GM18520 (cell line): ENCODE data around the gene CARD9.
"Not testable (repeated sequence)": the region's sequence is repeated elsewhere in the genome, so short reads cannot be mapped to it uniquely, and the experiment has no call there.

Experiments
- ATAC-seq: cut with Tn5 transposase; IDR thresholded peaks from one replicate; pipeline ENCODE4 v1.9.1; 2021; ENCODE audit not compliant: unreplicated experiment

The CARD9 gene

GRCh38 chr9:136364942-136365774 is 8.3 kb downstream of the CARD9 start:
- ATAC-seq = no peak

GRCh38 chr9:136363949-136364748 is 9.3 kb downstream of the CARD9 start:
- no peak for ATAC-seq

GRCh38 chr9:136363106-136363948 is 10.1 kb downstream of the CARD9 start, which contains the start of gene DNLZ:
DNLZ (minus strand) TSS chr9:136363744; CDS start chr9:136363714, 30 bp downstream.
- peak; percentile 57 for ATAC-seq

GRCh38 chr9:136362450-136362784 is 11.1 kb downstream of the CARD9 start:
- ATAC-seq = no peak

- no peak for ATAC-seq
These were observed 11.6 kb downstream of the CARD9 start for GRCh38 chr9:136361754-136362449.

GRCh38 chr9:136361047-136361753 is 12.3 kb downstream of the CARD9 start:
- no peak for ATAC-seq

- ATAC-seq = no peak
These were observed 13.4 kb downstream of the CARD9 start for GRCh38 chr9:136359774-136360718.

GRCh38 chr9:136358888-136359287 is 14.6 kb downstream of the CARD9 start:
- ATAC-seq = no peak

GRCh38 chr9:136358016-136358415 is 15.5 kb downstream of the CARD9 start:
- no peak for ATAC-seq

- ATAC-seq = no peak
These were observed 16.2 kb downstream of the CARD9 start for GRCh38 chr9:136357202-136357725.

GRCh38 chr9:136355616-136356557 is 17.6 kb downstream of the CARD9 start:
- ATAC-seq = no peak

GRCh38 chr9:136354592-136355085 is 18.8 kb downstream of the CARD9 start:
- ATAC-seq = no peak

GRCh38 chr9:136353757-136354488 is 19.5 kb downstream of the CARD9 start:
- no peak for ATAC-seq

GRCh38 chr9:136353088-136353487 is 20.4 kb downstream of the CARD9 start:
- no peak for ATAC-seq

GRCh38 chr9:136352682-136353081 is 20.8 kb downstream of the CARD9 start:
- no peak for ATAC-seq

- ATAC-seq = not testable (repeated sequence)
These were observed 21.6 kb downstream of the CARD9 start for GRCh38 chr9:136351868-136352267.
